ENCODE data around the gene SBF2. TPM values are rescaled to one million over a fixed set of nuclear protein-coding genes. Genes with fewer than 3 reads are reported as not detected.

Gene SBF2
- total RNA-seq, 1 donor from 2014 or later = 12.0 TPM

GRCh38 chr11:10160350-10160749 lies 133.7 kb downstream of the SBF2 start:
- Mint-ChIP-seq H3K4me3 (no peak overlapping the region), H3K4me1 (no peaks in the 10 kb centered on the region), H3K27ac (no peak overlapping the region), H3K9me3 (peaks cover 10% of the 10 kb centered on the region), H3K27me3 (no peaks in the 10 kb centered on the region), H3K36me3 (ENCODE audit: low read depth) (peaks cover 2% of the 10 kb centered on the region)
- ATAC-seq (ENCODE audit: low read depth) (no peak), DNase-seq (no peak)
- no peak for TF ChIP-seq CTCF (IDR thresholded peaks at IDR 0.05)
- CTCF ChIA-PET = no interaction called here
- intact Hi-C loops (cut with micrococcal nuclease) = no loop called here
- POLR2A ChIA-PET = no interaction called here

GRCh38 chr11:10158461-10158860 lies 135.6 kb downstream of the SBF2 start:
- ChIA-PET POLR2A (no interaction called here), CTCF (no interaction called here)
- Mint-ChIP-seq H3K27ac (no peak overlapping the region), H3K4me3 (no peak overlapping the region), H3K27me3 (no peaks in the 10 kb centered on the region), H3K4me1 (no peaks in the 10 kb centered on the region), H3K36me3 (ENCODE audit: low read depth) (peaks cover 2% of the 10 kb centered on the region), H3K9me3 (peaks cover 10% of the 10 kb centered on the region)
- intact Hi-C loops (cut with micrococcal nuclease) = no loop called here
- ATAC-seq (ENCODE audit: low read depth) (no peak), DNase-seq (no peak)
- no peak for TF ChIP-seq CTCF (IDR thresholded peaks at IDR 0.05)

GRCh38 chr11:10155793-10156490 lies 138.1 kb downstream of the SBF2 start:
- Mint-ChIP-seq H3K4me3 (no peak overlapping the region), H3K27ac (no peak overlapping the region), H3K36me3 (ENCODE audit: low read depth) (peaks cover 2% of the 10 kb centered on the region), H3K27me3 (no peaks in the 10 kb centered on the region), H3K9me3 (peaks cover 10% of the 10 kb centered on the region), H3K4me1 (no peaks in the 10 kb centered on the region)
- DNase-seq = no peak
- ChIA-PET POLR2A (no interaction called here), CTCF (no interaction called here)
- no peak for TF ChIP-seq CTCF (IDR thresholded peaks at IDR 0.05)
- no peak for ATAC-seq (ENCODE audit: low read depth)
- intact Hi-C loops (cut with micrococcal nuclease) = no loop called here

GRCh38 chr11:10150800-10151199 lies 143.2 kb downstream of the SBF2 start:
- H3K27me3 Mint-ChIP-seq = no peaks in the 10 kb centered on the region

GRCh38 chr11:10149553-10149952 lies 144.5 kb downstream of the SBF2 start:
- DNase-seq = no peak
- ATAC-seq (ENCODE audit: low read depth) = no peak
- H3K9me3 Mint-ChIP-seq = peaks cover 5% of the 10 kb centered on the region
- TF ChIP-seq CTCF (IDR thresholded peaks at IDR 0.05) = no peak
- no peaks in the 10 kb centered on the region for H3K4me1 Mint-ChIP-seq
- ChIA-PET POLR2A (interaction anchor here (0.5 kb wide), 1 partner anchor 1186 kb away, joined by 3 read pairs; no protein-coding TSS in a partner anchor), CTCF (interaction anchor here (0.6 kb wide), 1 partner anchor 1094 kb away, joined by 3 read pairs; no protein-coding TSS in a partner anchor)
- H3K4me3 Mint-ChIP-seq = no peak overlapping the region
- H3K27ac Mint-ChIP-seq = no peak overlapping the region
- no peaks in the 10 kb centered on the region for H3K27me3 Mint-ChIP-seq
- intact Hi-C loops (cut with micrococcal nuclease) = no loop called here
- H3K36me3 Mint-ChIP-seq (ENCODE audit: low read depth) = no peaks in the 10 kb centered on the region

More at GRCh38 chr11:10150800-10151199, 143.2 kb downstream of the SBF2 start:
- H3K4me3 Mint-ChIP-seq = no peak overlapping the region
- ChIA-PET CTCF (no interaction called here), POLR2A (no interaction called here)
- no peak for TF ChIP-seq CTCF (IDR thresholded peaks at IDR 0.05)
- H3K36me3 Mint-ChIP-seq (ENCODE audit: low read depth) = no peaks in the 10 kb centered on the region
- ATAC-seq (ENCODE audit: low read depth) (no peak), DNase-seq (no peak)
- intact Hi-C loops (cut with micrococcal nuclease) = no loop called here
- no peak overlapping the region for H3K27ac Mint-ChIP-seq
- no peaks in the 10 kb centered on the region for H3K4me1 Mint-ChIP-seq
- H3K9me3 Mint-ChIP-seq = peaks cover 5% of the 10 kb centered on the region
